GM23338 (cell line): ENCODE results near the gene PPM1F.

ENCODE experiments used
- EZH2 ChIP-seq: fragments of 200-600 bp; sonication (generic); IDR thresholded peaks from one replicate; pipeline ENCODE4 v1.8.0; 2017; ENCODE audit warnings: antibody characterized with exemption, mild to moderate bottlenecking, low read depth; ENCODE audit not compliant: unreplicated experiment
- STAT1 ChIP-seq: IDR thresholded peaks from one replicate; pipeline ENCODE4 v1.6.1; 2016; ENCODE audit warnings: antibody characterized with exemption; ENCODE audit not compliant: unreplicated experiment
- TF ChIP-seq, protein P1 (sequence below), 2 experiments: fragments of 200-600 bp in 1 of 2; sonication (generic) in 1 of 2; conservative IDR thresholded peaks; 2 replicates each; pipeline versions ENCODE4 v1.5.1 to v1.6.1; 2016 to 2017; ENCODE audit warnings: antibody characterized with exemption in 2 of 2, low read depth in 2 of 2, mild to moderate bottlenecking in 2 of 2, moderate library complexity in 1 of 2

GRCh38 chr22:21939461-21939913, 13.2 kb downstream of the PPM1F start:
- TF ChIP-seq, protein P1, sequence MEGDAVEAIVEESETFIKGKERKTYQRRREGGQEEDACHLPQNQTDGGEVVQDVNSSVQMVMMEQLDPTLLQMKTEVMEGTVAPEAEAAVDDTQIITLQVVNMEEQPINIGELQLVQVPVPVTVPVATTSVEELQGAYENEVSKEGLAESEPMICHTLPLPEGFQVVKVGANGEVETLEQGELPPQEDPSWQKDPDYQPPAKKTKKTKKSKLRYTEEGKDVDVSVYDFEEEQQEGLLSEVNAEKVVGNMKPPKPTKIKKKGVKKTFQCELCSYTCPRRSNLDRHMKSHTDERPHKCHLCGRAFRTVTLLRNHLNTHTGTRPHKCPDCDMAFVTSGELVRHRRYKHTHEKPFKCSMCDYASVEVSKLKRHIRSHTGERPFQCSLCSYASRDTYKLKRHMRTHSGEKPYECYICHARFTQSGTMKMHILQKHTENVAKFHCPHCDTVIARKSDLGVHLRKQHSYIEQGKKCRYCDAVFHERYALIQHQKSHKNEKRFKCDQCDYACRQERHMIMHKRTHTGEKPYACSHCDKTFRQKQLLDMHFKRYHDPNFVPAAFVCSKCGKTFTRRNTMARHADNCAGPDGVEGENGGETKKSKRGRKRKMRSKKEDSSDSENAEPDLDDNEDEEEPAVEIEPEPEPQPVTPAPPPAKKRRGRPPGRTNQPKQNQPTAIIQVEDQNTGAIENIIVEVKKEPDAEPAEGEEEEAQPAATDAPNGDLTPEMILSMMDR (conservative IDR thresholded peaks at IDR 0.05; ENCODE audit: low read depth in 2 of 2) = no peak
- TF ChIP-seq STAT1 = no peak
- TF ChIP-seq EZH2 = no peak
